Endothelial cell of umbilical vein (primary cell): ENCODE measurements around the gene ASRGL1. TPM values are rescaled to one million over a fixed set of nuclear protein-coding genes. Genes with fewer than 3 reads are reported as not detected.

Source experiments
- BruUV-seq: library from RNA; stranded (reverse); fragments of 400-500 nt; replicated peaks from 2 replicates; lab custom pipeline; 2021; lab: Mats Ljungman, UMichigan
- CTCF ChIA-PET: fragments of 300-600, 350-600 bp; sonication (Branson Sonifier 250); formaldehyde crosslinking; loops from one replicate; lab custom pipeline; 2021; ENCODE audit warnings: antibody characterized with exemption, inconsistent platforms; lab: Charles Lee
- POLR2A ChIA-PET: fragments of 300-600, 350-600 bp; sonication (Branson Sonifier 250); formaldehyde crosslinking; loops from one replicate; lab custom pipeline; 2021; ENCODE audit warnings: antibody characterized with exemption, inconsistent platforms; lab: Charles Lee
- DNase-seq: peaks from one replicate; pipeline ENCODE4 v3.0.0-alpha.2; 2011; ENCODE audit warnings: low read depth, low spot score
- FAIRE-seq: peaks from 2 replicates; lab custom pipeline; 2011; peaks lifted over from hg19 to GRCh38; lab: Jason Lieb, UNC
- H2AFZ ChIP-seq: 2 replicates; pipeline ENCODE4 v1.6.0; 2012; ENCODE audit warnings: low read depth, low read length, control low read depth, inconsistent platforms
- H3K27ac ChIP-seq: 2 replicates; pipeline ENCODE4 v1.5.1; 2011; ENCODE audit warnings: low read depth, mild to moderate bottlenecking, control low read depth, low read length, moderate library complexity; ENCODE audit not compliant: insufficient read depth
- H3K27me3 ChIP-seq, 2 experiments: 2 replicates each; pipeline versions ENCODE4 v1.6.0 to v1.6.1; 2011; ENCODE audit warnings: low read length in 2 of 2, mixed read lengths in 1 of 2; ENCODE audit not compliant: control insufficient read depth in 2 of 2, insufficient read depth in 2 of 2
- H3K36me3 ChIP-seq, 2 experiments: 2 replicates in 1 of 2; 3 replicates in 1 of 2; pipeline ENCODE4 v1.5.1; 2011; ENCODE audit warnings: low read length in 2 of 2, mild to moderate bottlenecking in 1 of 2, moderate library complexity in 1 of 2; ENCODE audit not compliant: control insufficient read depth in 2 of 2, insufficient read depth in 2 of 2; ENCODE audit errors: extremely low read depth in 1 of 2
- H3K4me1 ChIP-seq: 3 replicates; pipeline ENCODE4 v1.5.1; 2011; ENCODE audit warnings: mild to moderate bottlenecking, low read length; ENCODE audit not compliant: control insufficient read depth, insufficient read depth; ENCODE audit errors: extremely low read depth
- H3K4me2 ChIP-seq: 2 replicates; pipeline ENCODE4 v1.6.1; 2011; ENCODE audit warnings: low read length, control low read depth, mixed read lengths; ENCODE audit not compliant: insufficient read depth
- H3K4me3 ChIP-seq, 3 experiments: fragments of 200-600 bp in 1 of 3; sonication (generic), shearing (Covaris generic) in 1 of 3; replicated peaks in 1 of 3; 2 replicates each; pipeline ENCODE4 v1.5.1; 2011 to 2016; ENCODE audit warnings: control low read depth in 3 of 3, low read length in 3 of 3, mild to moderate bottlenecking in 2 of 3, inconsistent platforms in 1 of 3, low read depth in 1 of 3, moderate library complexity in 1 of 3; ENCODE audit not compliant: insufficient read depth in 1 of 3
- H3K79me2 ChIP-seq: 2 replicates; pipeline ENCODE4 v1.6.0; 2012; ENCODE audit warnings: low read length, inconsistent platforms; ENCODE audit not compliant: control insufficient read depth, insufficient read depth
- H3K9ac ChIP-seq: replicated peaks from 2 replicates; pipeline ENCODE3; 2011; ENCODE audit warnings: low read length, control low read depth; ENCODE audit not compliant: insufficient read depth; ENCODE audit errors: extremely low read depth
- H3K9me1 ChIP-seq: replicated peaks from 3 replicates; pipeline ENCODE4 v1.6.0; 2011; ENCODE audit warnings: mild to moderate bottlenecking, low read length; ENCODE audit not compliant: control insufficient read depth, insufficient read depth; ENCODE audit errors: extremely low read depth
- H3K9me3 ChIP-seq: replicated peaks from 2 replicates; pipeline ENCODE4 v1.5.1; 2012; ENCODE audit warnings: low read length, inconsistent platforms; ENCODE audit not compliant: control insufficient read depth, insufficient read depth
- H4K20me1 ChIP-seq: replicated peaks from 2 replicates; pipeline ENCODE3; 2011; ENCODE audit warnings: mild to moderate bottlenecking, low read length; ENCODE audit not compliant: control insufficient read depth, insufficient read depth; ENCODE audit errors: extremely low read depth
- CTCF ChIP-seq, 2 donors: IDR thresholded peaks; 1 replicate in 1 of 2; 2 replicates in 1 of 2; pipeline ENCODE4 v1.5.1; 2011; ENCODE audit warnings: low read length in 2 of 2, mild to moderate bottlenecking in 2 of 2, moderate library complexity in 2 of 2, control low read depth in 1 of 2, inconsistent platforms in 1 of 2, low read depth in 1 of 2; ENCODE audit not compliant: insufficient read depth in 1 of 2; ENCODE audit errors: extremely low read depth in 1 of 2
- EZH2 ChIP-seq: IDR thresholded peaks from 2 replicates; pipeline ENCODE4 v1.6.1; 2012; ENCODE audit warnings: borderline replicate concordance, low read depth, mild to moderate bottlenecking, moderate library complexity, low read length, inconsistent platforms; ENCODE audit not compliant: severe bottlenecking
- FOS ChIP-seq: IDR thresholded peaks from 2 replicates; pipeline ENCODE4 v1.6.1; 2011; ENCODE audit warnings: mild to moderate bottlenecking, low read length, moderate library complexity, borderline replicate concordance; ENCODE audit not compliant: insufficient read depth
- GATA2 ChIP-seq: IDR thresholded peaks from 2 replicates; pipeline ENCODE4 v1.7.0; 2011; ENCODE audit warnings: low read depth, mild to moderate bottlenecking, moderate library complexity, mixed read lengths, low read length; ENCODE audit not compliant: insufficient read length, insufficient read depth
- JUN ChIP-seq: IDR thresholded peaks from 2 replicates; pipeline ENCODE4 v1.6.1; 2011; ENCODE audit warnings: borderline replicate concordance, low read depth; ENCODE audit not compliant: insufficient read length, insufficient read depth
- MAX ChIP-seq: IDR thresholded peaks from 2 replicates; pipeline ENCODE4 v1.6.1; 2011; ENCODE audit not compliant: insufficient read depth, insufficient read length
- MYC ChIP-seq: IDR thresholded peaks from one replicate; pipeline ENCODE4 v1.6.1; 2011; ENCODE audit warnings: mild to moderate bottlenecking, low read depth, low read length
- POLR2A ChIP-seq: IDR thresholded peaks from 2 replicates; pipeline ENCODE4 v1.6.1; 2012; ENCODE audit warnings: low read depth, mild to moderate bottlenecking, control low read depth, low read length
- POLR2AphosphoS5 ChIP-seq: IDR thresholded peaks from 2 replicates; pipeline ENCODE4 v1.6.1; 2012; ENCODE audit warnings: low read depth, mild to moderate bottlenecking, control low read depth, low read length, moderate library complexity; ENCODE audit not compliant: insufficient read depth
- dilution Hi-C: fragments of 300-500 bp; cut with MboI; formaldehyde crosslinking; loops from one replicate; pipeline ENCODE4 v1.15.0; 2019; ENCODE audit warnings: low sequenced_read_pairs; ENCODE audit not compliant: extremely low pct_ligation_motif_present
- intact Hi-C: fragments of 100-400 bp; cut with micrococcal nuclease; formaldehyde crosslinking; loops from one replicate; pipeline ENCODE4 v1.10.0; 2022
- polyA plus RNA-seq, 4 experiments: library from polyadenylated mRNA; depleted of rRNA in 3 of 4; stranded (reverse) in 3 of 4; unstranded in 1 of 4; fragments of >200 nt; gene quantifications; 2 replicates each; pipeline versions ENCODE4 v1.2.1 to v1.2.3, GENCODE V29; 2011 to 2012; ENCODE audit warnings: missing spikeins in 1 of 4
- total RNA-seq: library from RNA; stranded (reverse); gene quantifications from 2 replicates; pipeline ENCODE4 v1.2.3, GENCODE V29; 2021

Gene ASRGL1
- total and polyA plus RNA-seq, 2 donors (not counting 3 experiments of a cell fraction or from before 2014, with no cell fraction given), result 33.1 to 36.0 TPM

- Histone ChIP-seq H3K9ac (no peak overlapping the region), H3K9me1 (no peaks in the 10 kb centered on the region), H2AFZ (no peak overlapping the region), H3K4me1 (no peaks in the 10 kb centered on the region), H3K79me2 (no peaks in the 10 kb centered on the region), H3K36me3 (no peaks in the 10 kb centered on the region), H4K20me1 (no peaks in the 10 kb centered on the region), H3K4me2 (no peak overlapping the region), H3K9me3 (no peaks in the 10 kb centered on the region), H3K4me3 (no peak overlapping the region), H3K27ac (no peak overlapping the region), H3K27me3 (peaks cover 3 to 6% of the 10 kb centered on the region in 2 experiments)
- no peak for DNase-seq
- dilution Hi-C loops (no loop called here), intact Hi-C loops (no loop called here)
- CTCF ChIA-PET, result interaction anchor here (0.7 to 5.5 kb wide), 12 partner anchors 8 to 365 kb away, joined by 3 to 377 read pairs (median 5); no protein-coding TSS in a partner anchor
- FAIRE-seq, result no peak
- TF ChIP-seq POLR2AphosphoS5, result no peak
- no peak for TF ChIP-seq POLR2A
- no peak for TF ChIP-seq JUN
- no peak for TF ChIP-seq GATA2
- TF ChIP-seq CTCF (IDR thresholded peaks at IDR 0.05; ENCODE audit: extremely low read depth in 1 of 2, insufficient read depth in 1 of 2, low read depth in 1 of 2, low read length in 2 of 2), result no peak
- no peak for TF ChIP-seq EZH2
- TF ChIP-seq FOS, result no peak
- no peak for TF ChIP-seq MYC
- no peak for TF ChIP-seq MAX
- POLR2A ChIA-PET, result no interaction called here
- BruUV-seq, result no TSS peak
Observed at GRCh38 chr11:62423012-62423411, 85.8 kb downstream of the ASRGL1 start.
